ENCODE results near the gene BTBD7.
A peak's percentile ranks its signal among the peaks of the same experiment; 100 is the strongest.

BTBD7 gene

DNA sequence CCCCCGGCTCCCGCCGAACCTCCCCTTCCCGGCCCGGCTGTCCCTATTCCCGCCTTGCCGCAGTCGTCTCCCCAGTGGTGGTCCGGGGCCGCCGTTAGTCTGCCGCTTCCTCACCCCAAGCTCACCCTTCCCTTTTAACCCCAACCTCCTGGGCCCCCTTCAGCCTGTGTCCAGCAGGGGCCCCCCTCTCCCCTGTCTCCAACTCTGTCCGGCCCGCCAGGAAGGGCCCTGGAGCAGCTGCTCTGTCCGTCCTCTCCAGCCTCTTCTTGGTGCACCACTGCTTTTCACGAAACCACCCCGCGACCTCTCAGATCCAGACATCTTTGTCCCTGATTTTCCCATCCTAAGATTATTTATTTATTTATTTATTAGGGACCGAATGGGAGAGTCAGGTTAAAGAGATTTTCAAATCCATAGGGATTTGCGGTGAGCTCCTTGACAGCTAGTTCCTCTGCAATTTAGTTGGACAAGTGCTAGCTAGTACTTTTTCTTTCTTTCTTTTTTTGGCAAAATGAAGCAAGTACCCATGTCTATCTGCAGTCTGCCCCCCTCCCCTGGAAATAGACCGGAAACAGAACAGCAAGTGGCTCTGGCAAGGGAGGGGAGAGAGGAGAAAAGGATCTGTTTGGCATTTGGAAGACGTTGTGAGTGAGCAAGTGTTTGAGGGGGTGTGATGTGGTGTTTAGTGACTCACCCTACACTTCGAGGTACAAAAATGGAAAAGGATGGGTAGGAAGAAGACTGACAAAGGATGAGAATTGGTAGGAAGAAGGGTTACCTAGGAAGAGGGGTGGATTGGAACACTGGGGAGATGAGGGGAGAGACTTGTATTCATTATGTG is 125.1 kb downstream of the BTBD7 start:
- DNase-seq (no peak), ATAC-seq (replicated peaks) (peak; percentile 6)
- Mint-ChIP-seq H3K36me3 (ENCODE audit: insufficient read depth) (peaks cover 28% of the 10 kb centered on the region), H3K4me1 (ENCODE audit: low read depth in 2 of 2) (peaks cover 29 to 46% of the 10 kb centered on the region in 2 donors), H3K9me3 (no peaks in the 10 kb centered on the region), H3K27me3 (no peaks in the 10 kb centered on the region), H3K27ac (peak overlapping the region; percentile 96 to 98), H3K4me3 (peak overlapping the region; percentile 99 to 100)

DNA sequence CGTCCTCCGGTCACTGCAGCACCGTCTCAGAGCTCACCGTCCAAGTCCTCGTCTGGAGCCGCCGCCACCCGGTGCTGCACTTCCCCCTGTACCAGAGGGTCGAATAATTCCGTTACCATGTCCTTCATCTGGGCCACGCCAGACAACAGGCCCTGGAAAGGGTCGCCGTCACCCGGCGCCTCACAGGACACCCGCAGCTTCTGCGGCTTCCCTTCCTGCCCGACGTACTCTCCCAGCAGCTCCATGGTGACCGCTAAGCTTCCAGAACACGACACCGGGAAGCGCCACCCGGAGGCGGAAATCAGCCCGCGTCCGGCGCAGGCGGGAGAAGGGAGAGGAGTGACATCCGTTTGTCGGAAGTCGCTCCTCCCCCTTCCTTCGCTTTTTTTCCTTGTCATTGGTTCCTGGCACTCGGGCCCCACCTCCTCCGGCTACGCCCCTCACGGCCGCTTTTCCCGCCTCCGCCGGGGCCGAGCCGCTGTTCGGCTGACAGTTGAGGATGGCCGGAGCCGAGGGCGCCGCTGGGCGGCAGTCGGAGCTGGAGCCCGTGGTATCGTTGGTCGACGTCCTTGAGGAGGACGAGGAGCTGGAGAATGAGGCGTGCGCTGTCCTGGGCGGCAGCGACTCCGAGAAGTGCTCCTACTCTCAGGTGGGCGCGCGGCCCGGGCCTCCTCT is 125.9 kb downstream of the BTBD7 start, which contains the start of the genes GON7 and UBR7:
TSS of gene GON7 (minus strand) at position 273 of the 675 bp plus-strand sequence. CDS start at position 245, 28 bp downstream.
TSS of gene UBR7 (plus strand) at position 464 of the 675 bp plus-strand sequence. CDS start at position 500, 36 bp downstream.
- DNase-seq (peak; percentile 78 to 82 (median 80)), ATAC-seq (replicated peaks) (peak; percentile 94)
- Mint-ChIP-seq H3K36me3 (ENCODE audit: insufficient read depth) (peaks cover 24% of the 10 kb centered on the region), H3K27ac (peak within 1 kb of the TSS; percentile 96 to 98), H3K4me1 (ENCODE audit: low read depth in 2 of 2) (peaks cover 29 to 46% of the 10 kb centered on the region in 2 donors), H3K27me3 (no peaks in the 10 kb centered on the region), H3K4me3 (peak within 1 kb of the TSS; percentile 99 to 100), H3K9me3 (no peaks in the 10 kb centered on the region)

DNA sequence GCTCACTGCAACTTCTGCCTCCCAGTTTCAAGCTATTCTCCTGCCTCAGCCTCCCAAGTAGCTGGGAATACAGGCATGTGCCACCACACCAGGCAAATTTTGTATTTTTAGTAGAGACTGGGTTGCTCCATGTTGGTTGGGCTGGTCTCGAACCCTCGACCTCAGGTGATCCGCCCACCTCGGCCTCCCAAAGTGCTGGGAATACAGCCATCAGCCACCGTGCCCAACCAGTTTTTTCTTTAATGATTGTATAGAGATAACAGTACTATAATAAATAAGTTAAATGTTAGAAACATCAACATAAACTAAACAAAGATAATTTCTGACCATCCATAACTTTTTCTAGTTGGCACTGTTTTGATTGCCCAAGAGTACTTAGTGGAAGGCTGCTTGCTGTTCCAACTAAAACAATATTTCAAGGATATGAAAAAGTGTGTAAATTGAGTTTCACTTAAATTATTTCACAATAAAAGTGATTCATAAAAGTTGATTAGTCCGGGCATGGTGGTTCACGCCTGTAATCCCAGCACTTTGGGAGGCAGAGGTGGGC is 131.6 kb downstream of the BTBD7 start:
- Mint-ChIP-seq H3K36me3 (ENCODE audit: insufficient read depth) (peaks cover 3% of the 10 kb centered on the region), H3K27ac (peak overlapping the region in 1 of 2 donors; percentile 67), H3K9me3 (no peaks in the 10 kb centered on the region), H3K27me3 (no peaks in the 10 kb centered on the region), H3K4me1 (ENCODE audit: low read depth in 2 of 2) (peaks cover 15 to 20% of the 10 kb centered on the region in 2 donors), H3K4me3 (no peak overlapping the region)
- no peak for ATAC-seq (replicated peaks)
- DNase-seq = no peak

DNA sequence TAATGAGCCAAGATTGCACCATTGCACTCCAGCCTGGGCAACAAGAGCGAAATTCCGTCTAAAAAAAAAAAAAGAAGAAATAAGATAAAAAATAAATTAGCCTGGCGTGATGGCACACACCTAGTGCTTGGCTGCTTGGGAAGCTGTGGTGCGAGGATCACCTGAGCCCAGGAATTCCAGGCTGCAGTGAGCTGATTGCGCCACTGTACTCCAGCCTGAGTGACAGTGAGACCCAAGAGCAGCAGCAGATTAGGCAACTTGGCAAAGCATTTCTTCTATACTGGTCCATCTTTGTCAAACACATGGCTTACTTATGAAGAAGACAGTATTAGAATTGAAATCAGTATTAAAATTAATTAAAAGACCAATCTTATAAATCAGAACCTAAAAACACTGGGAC is 132.3 kb downstream of the BTBD7 start:
- no peak for ATAC-seq (replicated peaks)

DNA sequence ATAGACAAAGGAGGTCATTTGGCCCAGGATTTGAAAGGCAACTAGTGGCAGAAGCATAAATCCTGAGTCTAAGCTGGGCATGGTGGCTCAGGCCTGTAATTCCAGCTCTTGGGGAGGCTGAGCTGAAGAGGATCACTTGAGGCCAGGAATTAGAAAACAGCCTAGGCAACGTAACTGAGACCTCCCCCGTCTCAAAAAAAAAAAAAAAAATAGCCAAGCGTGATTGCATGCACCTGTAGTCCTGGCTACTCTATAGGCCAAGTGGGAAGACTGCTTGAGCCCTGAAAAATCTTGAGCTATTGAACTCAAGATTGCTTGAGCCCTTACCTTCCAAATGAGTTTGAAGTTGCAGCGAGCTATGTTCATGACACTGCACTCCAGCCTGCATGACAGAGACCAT is 133.8 kb downstream of the BTBD7 start:
- no peak for DNase-seq
- H3K4me1 Mint-ChIP-seq (ENCODE audit: low read depth in 2 of 2) = peaks cover 0 to 2% of the 10 kb centered on the region in 2 donors
- no peaks in the 10 kb centered on the region for H3K9me3 Mint-ChIP-seq
- H3K27me3 Mint-ChIP-seq = no peaks in the 10 kb centered on the region
- H3K36me3 Mint-ChIP-seq (ENCODE audit: insufficient read depth) = peaks cover 3% of the 10 kb centered on the region
- H3K27ac Mint-ChIP-seq = no peak overlapping the region
- H3K4me3 Mint-ChIP-seq = no peak overlapping the region
- ATAC-seq (replicated peaks) = no peak

More for the DNA sequence above, 132.3 kb downstream of the BTBD7 start:
- no peaks in the 10 kb centered on the region for H3K9me3 Mint-ChIP-seq
- H3K27ac Mint-ChIP-seq = peak overlapping the region in 1 of 2 donors; percentile 67
- no peaks in the 10 kb centered on the region for H3K27me3 Mint-ChIP-seq
- H3K4me1 Mint-ChIP-seq (ENCODE audit: low read depth in 2 of 2) = peaks cover 9 to 14% of the 10 kb centered on the region in 2 donors
- H3K36me3 Mint-ChIP-seq (ENCODE audit: insufficient read depth) = peaks cover 3% of the 10 kb centered on the region
- no peak for DNase-seq
- H3K4me3 Mint-ChIP-seq = no peak overlapping the region

- no peaks in the 10 kb centered on the region for H3K27me3 Mint-ChIP-seq
- no peak overlapping the region for H3K27ac Mint-ChIP-seq
- no peak overlapping the region for H3K4me3 Mint-ChIP-seq
- no peak for DNase-seq
- ATAC-seq (replicated peaks) = no peak
- no peaks in the 10 kb centered on the region for H3K9me3 Mint-ChIP-seq
- H3K4me1 Mint-ChIP-seq (ENCODE audit: low read depth in 2 of 2) = no peaks in the 10 kb centered on the region
- no peaks in the 10 kb centered on the region for H3K36me3 Mint-ChIP-seq (ENCODE audit: insufficient read depth)
These were observed 137.4 kb downstream of the BTBD7 start for GRCh38 chr14:93195316-93195999.
